Measurements from ENCODE around the gene APBA1.

The APBA1 gene

GRCh38 chr9:69637193-69637816 lies 34.9 kb downstream of the APBA1 start:
- peaks cover 8% of the 10 kb centered on the region for H3K9me3 Mint-ChIP-seq
- ATAC-seq = no peak
- H3K4me3 Mint-ChIP-seq = no peak overlapping the region
- H3K36me3 Mint-ChIP-seq = no peaks in the 10 kb centered on the region
- peaks cover 40% of the 10 kb centered on the region for H3K27me3 Mint-ChIP-seq
- H3K4me1 Mint-ChIP-seq = no peaks in the 10 kb centered on the region
- no peak overlapping the region for H3K27ac Mint-ChIP-seq

GRCh38 chr9:69633716-69634115 lies 38.5 kb downstream of the APBA1 start:
- Mint-ChIP-seq H3K27me3 (peaks cover 40% of the 10 kb centered on the region), H3K4me3 (no peak overlapping the region), H3K36me3 (no peaks in the 10 kb centered on the region), H3K27ac (no peak overlapping the region), H3K4me1 (no peaks in the 10 kb centered on the region), H3K9me3 (peaks cover 2% of the 10 kb centered on the region)
- ATAC-seq = no peak

- Mint-ChIP-seq H3K36me3 (no peaks in the 10 kb centered on the region), H3K27me3 (peaks cover 48% of the 10 kb centered on the region), H3K27ac (no peak overlapping the region), H3K9me3 (peaks cover 2% of the 10 kb centered on the region), H3K4me1 (no peaks in the 10 kb centered on the region), H3K4me3 (no peak overlapping the region)
- no peak for ATAC-seq
Measured at GRCh38 chr9:69632768-69633167, 39.4 kb downstream of the APBA1 start.

- Mint-ChIP-seq H3K9me3 (no peaks in the 10 kb centered on the region), H3K4me1 (no peaks in the 10 kb centered on the region), H3K36me3 (no peaks in the 10 kb centered on the region), H3K4me3 (no peak overlapping the region), H3K27ac (no peak overlapping the region), H3K27me3 (peaks cover 11% of the 10 kb centered on the region)
- ATAC-seq = no peak
Measured at GRCh38 chr9:69627281-69627680, 44.9 kb downstream of the APBA1 start.

GRCh38 chr9:69623276-69623675 lies 48.9 kb downstream of the APBA1 start:
- ATAC-seq = no peak
- no peak overlapping the region for H3K27ac Mint-ChIP-seq
- H3K36me3 Mint-ChIP-seq = no peaks in the 10 kb centered on the region
- no peaks in the 10 kb centered on the region for H3K9me3 Mint-ChIP-seq
- H3K4me1 Mint-ChIP-seq = no peaks in the 10 kb centered on the region
- H3K27me3 Mint-ChIP-seq = peaks cover 17% of the 10 kb centered on the region
- no peak overlapping the region for H3K4me3 Mint-ChIP-seq

- no peak overlapping the region for H3K27ac Mint-ChIP-seq
Measured at GRCh38 chr9:69622676-69623075, 49.5 kb downstream of the APBA1 start.

GRCh38 chr9:69621730-69622460 lies 50.3 kb downstream of the APBA1 start:
- Mint-ChIP-seq H3K27ac (no peak overlapping the region), H3K27me3 (peaks cover 9% of the 10 kb centered on the region), H3K4me3 (no peak overlapping the region), H3K9me3 (no peaks in the 10 kb centered on the region), H3K36me3 (no peaks in the 10 kb centered on the region), H3K4me1 (no peaks in the 10 kb centered on the region)
- no peak for ATAC-seq

More at GRCh38 chr9:69622676-69623075, 49.5 kb downstream of the APBA1 start:
- no peak for ATAC-seq
- H3K4me3 Mint-ChIP-seq = no peak overlapping the region
- no peaks in the 10 kb centered on the region for H3K4me1 Mint-ChIP-seq
- H3K36me3 Mint-ChIP-seq = no peaks in the 10 kb centered on the region
- no peaks in the 10 kb centered on the region for H3K9me3 Mint-ChIP-seq
- peaks cover 11% of the 10 kb centered on the region for H3K27me3 Mint-ChIP-seq

GRCh38 chr9:69620731-69621130 lies 51.4 kb downstream of the APBA1 start:
- Mint-ChIP-seq H3K4me3 (no peak overlapping the region), H3K27me3 (peaks cover 9% of the 10 kb centered on the region), H3K4me1 (no peaks in the 10 kb centered on the region), H3K36me3 (no peaks in the 10 kb centered on the region), H3K9me3 (no peaks in the 10 kb centered on the region), H3K27ac (no peak overlapping the region)
- ATAC-seq = no peak

- no peaks in the 10 kb centered on the region for H3K4me1 Mint-ChIP-seq
- H3K27me3 Mint-ChIP-seq = peaks cover 9% of the 10 kb centered on the region
- H3K9me3 Mint-ChIP-seq = no peaks in the 10 kb centered on the region
- no peak overlapping the region for H3K27ac Mint-ChIP-seq
- ATAC-seq = no peak
- H3K4me3 Mint-ChIP-seq = no peak overlapping the region
- H3K36me3 Mint-ChIP-seq = no peaks in the 10 kb centered on the region
Measured at GRCh38 chr9:69619233-69619632, 52.9 kb downstream of the APBA1 start.

- H3K4me3 Mint-ChIP-seq = no peak overlapping the region
Measured at GRCh38 chr9:69617006-69617405, 55.2 kb downstream of the APBA1 start.

GRCh38 chr9:69615880-69616279 lies 56.3 kb downstream of the APBA1 start:
- no peak overlapping the region for H3K4me3 Mint-ChIP-seq
- no peaks in the 10 kb centered on the region for H3K4me1 Mint-ChIP-seq
- H3K27me3 Mint-ChIP-seq = peaks cover 9% of the 10 kb centered on the region
- no peaks in the 10 kb centered on the region for H3K36me3 Mint-ChIP-seq
- H3K9me3 Mint-ChIP-seq = no peaks in the 10 kb centered on the region
- ATAC-seq = no peak
- H3K27ac Mint-ChIP-seq = no peak overlapping the region

More at GRCh38 chr9:69617006-69617405, 55.2 kb downstream of the APBA1 start:
- H3K27me3 Mint-ChIP-seq = peaks cover 9% of the 10 kb centered on the region
- H3K36me3 Mint-ChIP-seq = no peaks in the 10 kb centered on the region
- H3K4me1 Mint-ChIP-seq = no peaks in the 10 kb centered on the region
- H3K9me3 Mint-ChIP-seq = no peaks in the 10 kb centered on the region
- H3K27ac Mint-ChIP-seq = no peak overlapping the region
- no peak for ATAC-seq

- H3K27me3 Mint-ChIP-seq = peaks cover 12% of the 10 kb centered on the region
- no peak overlapping the region for H3K4me3 Mint-ChIP-seq
- H3K27ac Mint-ChIP-seq = no peak overlapping the region
- no peak for ATAC-seq
- H3K36me3 Mint-ChIP-seq = no peaks in the 10 kb centered on the region
- no peaks in the 10 kb centered on the region for H3K4me1 Mint-ChIP-seq
- H3K9me3 Mint-ChIP-seq = no peaks in the 10 kb centered on the region
Measured at GRCh38 chr9:69611221-69611620, 61.0 kb downstream of the APBA1 start.

GRCh38 chr9:69609156-69609555 lies 63.0 kb downstream of the APBA1 start:
- H3K27ac Mint-ChIP-seq = no peak overlapping the region
- H3K36me3 Mint-ChIP-seq = no peaks in the 10 kb centered on the region
- peaks cover 18% of the 10 kb centered on the region for H3K27me3 Mint-ChIP-seq
- H3K4me1 Mint-ChIP-seq = no peaks in the 10 kb centered on the region
- no peak overlapping the region for H3K4me3 Mint-ChIP-seq
- ATAC-seq = no peak
- peaks cover 5% of the 10 kb centered on the region for H3K9me3 Mint-ChIP-seq

- Mint-ChIP-seq H3K9me3 (peaks cover 7% of the 10 kb centered on the region), H3K36me3 (no peaks in the 10 kb centered on the region), H3K27me3 (peaks cover 24% of the 10 kb centered on the region), H3K4me3 (no peak overlapping the region), H3K27ac (no peak overlapping the region), H3K4me1 (no peaks in the 10 kb centered on the region)
- ATAC-seq = no peak
Measured at GRCh38 chr9:69606089-69606488, 66.1 kb downstream of the APBA1 start.

GRCh38 chr9:69605406-69605805 lies 66.8 kb downstream of the APBA1 start:
- no peak for ATAC-seq
- Mint-ChIP-seq H3K27me3 (peaks cover 24% of the 10 kb centered on the region), H3K9me3 (peaks cover 7% of the 10 kb centered on the region), H3K36me3 (no peaks in the 10 kb centered on the region), H3K27ac (no peak overlapping the region), H3K4me1 (no peaks in the 10 kb centered on the region), H3K4me3 (no peak overlapping the region)

- no peak for ATAC-seq
- no peak overlapping the region for H3K27ac Mint-ChIP-seq
- no peaks in the 10 kb centered on the region for H3K4me1 Mint-ChIP-seq
- peaks cover 7% of the 10 kb centered on the region for H3K9me3 Mint-ChIP-seq
- H3K36me3 Mint-ChIP-seq = no peaks in the 10 kb centered on the region
- H3K27me3 Mint-ChIP-seq = peaks cover 16% of the 10 kb centered on the region
- no peak overlapping the region for H3K4me3 Mint-ChIP-seq
Measured at GRCh38 chr9:69604568-69605219, 67.5 kb downstream of the APBA1 start.

Measured in stimulated activated memory B cell treated with anti-CD40 and anti-IgM and Interleukin-4, amounts not matched to agents 10 μg/mL and 1 μg/mL and 100 μg/mL, for 72 hours (primary cell).